Type B pancreatic cell (in vitro differentiated cells): ENCODE measurements around the gene CNFN. TPM values are rescaled to one million over a fixed set of nuclear protein-coding genes. Genes with fewer than 3 reads are reported as not detected.

ENCODE experiments used
- DNase-seq: peaks from one replicate; pipeline ENCODE4 v3.0.0; 2021; ENCODE audit warnings: mixed read lengths; ENCODE audit not compliant: unreplicated experiment; ENCODE audit errors: extremely low spot score
- H3K27ac Mint-ChIP-seq: 2 replicates; pipeline ENCODE4 v1.8.0; 2021; ENCODE audit warnings: mild to moderate bottlenecking, mixed read lengths
- H3K27me3 Mint-ChIP-seq: 2 replicates; pipeline ENCODE4 v1.8.0; 2021; ENCODE audit warnings: mixed read lengths
- H3K36me3 Mint-ChIP-seq: 2 replicates; pipeline ENCODE4 v1.8.0; 2021; ENCODE audit warnings: mixed read lengths
- H3K4me1 Mint-ChIP-seq: one replicate; pipeline ENCODE4 v1.8.0; 2021; ENCODE audit warnings: mixed read lengths; ENCODE audit not compliant: unreplicated experiment
- H3K4me3 Mint-ChIP-seq: 2 replicates; pipeline ENCODE4 v1.8.0; 2021; ENCODE audit warnings: mild to moderate bottlenecking, mixed read lengths
- H3K9me3 Mint-ChIP-seq: 2 replicates; pipeline ENCODE4 v1.8.0; 2021; ENCODE audit warnings: mixed read lengths
- total RNA-seq: library from RNA; stranded (reverse); gene quantifications from 2 replicates; pipeline ENCODE4 v1.2.1, GENCODE V29; 2021; ENCODE audit warnings: low replicate concordance
- TF ChIP-seq, protein P1 (sequence below): fragments of 200-600 bp; sonication (generic); conservative IDR thresholded peaks from 2 replicates; pipeline ENCODE4 v1.5.0; 2021; ENCODE audit warnings: antibody characterized with exemption, mild to moderate bottlenecking

The CNFN gene
- total RNA-seq, 1 donor from 2014 or later, result 3.3 TPM

DNA sequence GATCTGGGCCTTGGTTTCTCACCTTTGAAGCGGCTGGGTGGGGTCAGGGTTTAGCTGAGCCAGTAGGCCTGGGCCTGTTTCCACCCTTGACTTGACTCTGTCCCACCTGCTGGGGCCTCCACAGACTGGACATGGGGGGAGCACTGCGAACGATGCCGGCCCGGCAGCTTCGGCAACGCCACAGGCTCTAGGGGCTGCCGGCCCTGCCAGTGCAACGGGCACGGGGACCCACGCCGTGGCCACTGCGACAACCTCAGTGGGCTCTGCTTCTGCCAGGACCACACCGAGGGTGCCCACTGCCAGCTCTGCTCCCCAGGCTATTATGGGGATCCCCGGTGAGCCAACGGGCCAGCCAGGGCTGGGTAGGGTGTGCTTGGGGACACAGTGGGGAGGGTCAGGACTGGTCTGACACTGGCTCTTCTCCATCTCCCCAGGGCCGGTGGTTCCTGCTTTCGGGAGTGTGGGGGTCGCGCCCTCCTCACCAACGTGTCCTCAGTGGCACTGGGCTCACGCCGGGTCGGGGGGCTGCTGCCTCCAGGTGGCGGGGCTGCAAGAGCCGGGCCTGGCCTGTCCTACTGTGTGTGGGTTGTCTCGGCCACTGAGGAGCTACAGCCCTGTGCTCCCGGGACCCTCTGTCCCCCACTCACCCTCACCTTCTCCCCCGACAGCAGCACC is 36.6 kb downstream of the CNFN start:
- no peak overlapping the region for H3K27ac Mint-ChIP-seq

DNA sequence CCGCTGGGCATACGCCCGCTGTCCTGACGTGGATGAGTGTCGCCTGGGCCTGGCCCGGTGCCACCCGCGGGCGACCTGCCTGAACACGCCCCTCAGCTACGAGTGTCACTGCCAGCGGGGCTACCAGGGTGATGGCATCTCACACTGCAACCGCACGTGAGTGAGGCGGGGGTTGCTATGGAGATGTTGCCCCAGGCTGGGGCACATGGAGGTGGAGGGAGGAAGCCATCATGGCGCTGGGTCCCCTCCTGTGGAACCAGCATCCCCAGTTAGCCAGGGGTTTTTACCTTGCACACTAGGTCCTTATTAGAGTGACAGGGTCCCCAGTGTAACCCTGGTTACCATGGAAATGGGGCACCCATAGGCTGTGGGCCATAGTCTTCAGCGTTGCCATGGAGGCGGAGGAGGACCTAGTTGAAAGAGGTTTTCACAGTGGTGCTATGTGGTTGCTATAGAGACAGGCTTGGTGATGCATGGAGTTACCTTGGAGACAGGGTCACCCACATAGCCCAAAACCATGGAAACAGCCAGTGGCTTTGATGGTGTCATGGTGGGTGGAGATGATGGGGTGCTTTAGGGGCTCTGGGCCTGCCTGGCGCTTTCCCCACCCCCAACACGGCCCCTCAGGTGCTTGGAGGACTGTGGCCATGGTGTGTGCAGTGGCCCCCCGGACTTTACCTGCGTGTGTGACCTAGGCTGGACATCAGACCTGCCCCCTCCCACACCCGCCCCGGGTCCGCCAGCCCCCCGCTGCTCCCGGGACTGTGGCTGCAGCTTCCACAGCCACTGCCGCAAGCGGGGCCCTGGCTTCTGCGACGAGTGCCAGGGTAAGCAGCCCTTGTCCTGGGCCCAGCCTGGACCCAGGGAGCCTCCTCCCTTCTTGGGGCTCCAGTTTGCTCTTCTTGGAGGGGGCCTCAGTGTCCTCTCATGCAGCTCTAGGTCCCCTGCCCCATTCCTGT is 37.5 kb downstream of the CNFN start:
- Mint-ChIP-seq H3K36me3 (peaks cover 7% of the 10 kb centered on the region), H3K4me1 (no peaks in the 10 kb centered on the region), H3K27me3 (no peaks in the 10 kb centered on the region), H3K27ac (no peak overlapping the region), H3K9me3 (no peaks in the 10 kb centered on the region), H3K4me3 (no peak overlapping the region)
- TF ChIP-seq, protein P1, sequence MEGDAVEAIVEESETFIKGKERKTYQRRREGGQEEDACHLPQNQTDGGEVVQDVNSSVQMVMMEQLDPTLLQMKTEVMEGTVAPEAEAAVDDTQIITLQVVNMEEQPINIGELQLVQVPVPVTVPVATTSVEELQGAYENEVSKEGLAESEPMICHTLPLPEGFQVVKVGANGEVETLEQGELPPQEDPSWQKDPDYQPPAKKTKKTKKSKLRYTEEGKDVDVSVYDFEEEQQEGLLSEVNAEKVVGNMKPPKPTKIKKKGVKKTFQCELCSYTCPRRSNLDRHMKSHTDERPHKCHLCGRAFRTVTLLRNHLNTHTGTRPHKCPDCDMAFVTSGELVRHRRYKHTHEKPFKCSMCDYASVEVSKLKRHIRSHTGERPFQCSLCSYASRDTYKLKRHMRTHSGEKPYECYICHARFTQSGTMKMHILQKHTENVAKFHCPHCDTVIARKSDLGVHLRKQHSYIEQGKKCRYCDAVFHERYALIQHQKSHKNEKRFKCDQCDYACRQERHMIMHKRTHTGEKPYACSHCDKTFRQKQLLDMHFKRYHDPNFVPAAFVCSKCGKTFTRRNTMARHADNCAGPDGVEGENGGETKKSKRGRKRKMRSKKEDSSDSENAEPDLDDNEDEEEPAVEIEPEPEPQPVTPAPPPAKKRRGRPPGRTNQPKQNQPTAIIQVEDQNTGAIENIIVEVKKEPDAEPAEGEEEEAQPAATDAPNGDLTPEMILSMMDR, result no peak
- DNase-seq, result no peak

More for the DNA sequence above, 36.6 kb downstream of the CNFN start:
- no peak for DNase-seq
- TF ChIP-seq, protein P1, result no peak
- no peak overlapping the region for H3K4me3 Mint-ChIP-seq
- no peaks in the 10 kb centered on the region for H3K9me3 Mint-ChIP-seq
- peaks cover 10% of the 10 kb centered on the region for H3K36me3 Mint-ChIP-seq
- no peaks in the 10 kb centered on the region for H3K27me3 Mint-ChIP-seq
- no peaks in the 10 kb centered on the region for H3K4me1 Mint-ChIP-seq

DNA sequence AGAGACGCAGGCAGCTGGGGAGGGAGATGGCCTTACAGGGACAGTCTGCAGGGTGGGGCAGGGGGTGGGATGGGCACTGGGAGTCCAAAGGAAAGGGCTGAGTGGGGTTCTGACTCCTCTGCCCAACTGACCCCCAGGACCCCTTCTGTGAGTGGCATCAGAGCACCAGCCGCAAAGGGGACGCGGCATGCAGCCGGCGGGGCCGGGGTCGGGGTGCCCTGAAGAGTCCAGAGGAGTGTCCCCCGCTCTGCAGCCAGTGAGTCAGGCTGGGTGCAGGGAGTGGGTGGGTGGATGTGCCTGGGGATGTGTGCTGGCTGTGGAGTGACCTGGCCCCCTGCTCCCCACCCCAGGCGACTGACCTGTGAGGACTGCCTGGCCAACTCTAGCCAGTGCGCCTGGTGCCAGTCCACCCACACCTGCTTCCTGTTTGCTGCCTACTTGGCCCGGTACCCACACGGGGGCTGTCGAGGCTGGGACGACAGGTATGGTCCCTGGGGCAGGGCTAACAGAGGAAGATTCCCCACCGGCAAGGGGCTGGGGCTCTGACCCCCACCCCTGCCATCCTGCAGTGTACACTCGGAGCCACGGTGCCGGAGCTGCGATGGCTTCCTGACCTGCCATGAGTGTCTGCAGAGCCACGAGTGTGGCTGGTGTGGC is 38.9 kb downstream of the CNFN start:
- DNase-seq, result no peak
- H3K4me1 Mint-ChIP-seq, result no peaks in the 10 kb centered on the region
- H3K9me3 Mint-ChIP-seq, result no peaks in the 10 kb centered on the region
- H3K27ac Mint-ChIP-seq, result no peak overlapping the region
- TF ChIP-seq, protein P1, result no peak
- H3K4me3 Mint-ChIP-seq, result no peak overlapping the region
- no peaks in the 10 kb centered on the region for H3K27me3 Mint-ChIP-seq
- H3K36me3 Mint-ChIP-seq, result peaks cover 9% of the 10 kb centered on the region

DNA sequence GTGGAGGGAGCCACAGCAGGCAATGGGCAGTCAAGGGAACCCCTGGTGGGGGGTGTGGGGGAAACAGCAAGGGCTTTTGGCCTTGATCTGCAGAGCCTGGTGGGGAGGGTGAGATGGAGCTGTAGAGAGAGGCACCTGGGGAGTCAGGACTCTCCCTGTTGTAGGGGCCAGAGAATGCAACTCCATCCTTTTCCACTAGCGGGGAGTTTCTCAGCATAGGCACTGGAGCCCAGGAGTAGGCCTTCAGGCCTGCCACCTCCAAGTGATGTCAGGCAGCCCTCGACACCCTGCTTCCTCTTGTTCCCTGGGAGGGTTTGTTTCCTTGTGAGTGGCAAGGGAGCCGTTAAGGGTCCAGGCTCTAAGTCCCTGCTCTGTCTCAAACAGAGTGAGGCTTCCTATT is 39.7 kb downstream of the CNFN start:
- Mint-ChIP-seq H3K27ac (no peak overlapping the region), H3K4me1 (no peaks in the 10 kb centered on the region), H3K27me3 (no peaks in the 10 kb centered on the region), H3K4me3 (no peak overlapping the region), H3K36me3 (peaks cover 9% of the 10 kb centered on the region), H3K9me3 (no peaks in the 10 kb centered on the region)
- DNase-seq, result no peak
- TF ChIP-seq, protein P1, result no peak

DNA sequence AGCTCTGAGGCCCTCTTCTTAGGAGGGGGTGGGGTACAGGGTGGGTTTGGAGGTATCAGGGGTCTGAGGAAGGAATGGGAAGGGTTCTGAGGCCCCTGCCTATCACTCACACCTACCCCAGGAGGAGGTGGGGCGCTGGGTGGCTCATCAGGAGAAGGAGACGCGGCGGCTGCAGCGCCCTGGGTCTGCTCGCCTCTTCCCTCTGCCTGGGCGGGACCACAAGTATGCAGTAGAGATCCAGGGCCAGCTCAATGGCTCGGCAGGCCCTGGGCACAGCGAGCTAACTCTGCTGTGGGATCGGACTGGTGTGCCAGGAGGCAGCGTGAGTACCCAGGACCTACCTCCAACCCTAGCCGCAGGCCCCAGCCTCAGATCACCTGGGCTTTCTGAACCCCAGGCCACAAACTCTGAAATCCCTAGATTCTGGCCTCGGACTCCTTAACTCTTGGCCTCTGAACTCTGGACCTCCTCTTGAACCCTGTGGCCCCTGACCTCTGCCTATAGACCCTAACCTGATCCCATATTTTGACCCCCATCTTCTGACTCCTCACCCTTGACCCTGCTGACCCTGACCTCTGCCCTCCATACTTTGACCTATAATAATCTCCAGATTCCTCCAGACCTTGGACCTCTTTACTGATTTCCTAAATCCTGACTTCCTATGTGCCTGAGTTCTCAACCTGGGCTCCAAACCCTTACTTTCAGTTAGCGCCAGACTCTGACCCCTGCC is 40.6 kb downstream of the CNFN start:
- TF ChIP-seq, protein P1, result no peak
- no peaks in the 10 kb centered on the region for H3K27me3 Mint-ChIP-seq
- no peaks in the 10 kb centered on the region for H3K9me3 Mint-ChIP-seq
- H3K27ac Mint-ChIP-seq, result no peak overlapping the region
- no peak for DNase-seq
- no peak overlapping the region for H3K4me3 Mint-ChIP-seq
- peaks cover 9% of the 10 kb centered on the region for H3K36me3 Mint-ChIP-seq
- no peaks in the 10 kb centered on the region for H3K4me1 Mint-ChIP-seq
